ENCODE results near the gene RCAN1. TPM values are rescaled to one million over a fixed set of nuclear protein-coding genes. Genes with fewer than 3 reads are reported as not detected.

RCAN1 gene
- total and polyA plus RNA-seq, 2 experiments from 2014 or later: 79.4 to 113 TPM

- H3K4me2 ChIP-seq: no peak overlapping the region
- WGBS (ENCODE audit: low lambda C conversion rate, missing lambda C conversion rate): 93% methylated on average over 1 of the region's 1 CpG
- no peaks in the 10 kb centered on the region for H3K4me1 ChIP-seq (ENCODE audit: insufficient read depth)
- H4K20me1 ChIP-seq (ENCODE audit: insufficient read depth, poor library complexity, severe bottlenecking): no peaks in the 10 kb centered on the region
- no peak overlapping the region for H2AFZ ChIP-seq
- H3K27me3 ChIP-seq: no peaks in the 10 kb centered on the region
- DNase-seq (ENCODE audit: low spot score): no peak
- TF ChIP-seq CTCF (IDR thresholded peaks at IDR 0.05; ENCODE audit: poor library complexity) (no peak), EZH2phosphoT487 (IDR thresholded peaks at IDR 0.05; ENCODE audit: low read depth, severe bottlenecking, unreplicated experiment) (no peak), EZH2 (IDR thresholded peaks at IDR 0.05; ENCODE audit: borderline replicate concordance) (no peak)
- no peaks in the 10 kb centered on the region for H3K79me2 ChIP-seq
- no peak overlapping the region for H3K4me3 ChIP-seq
- H3K27ac ChIP-seq: no peak overlapping the region
- no peaks in the 10 kb centered on the region for H3K9me3 ChIP-seq (ENCODE audit: low read depth)
- H3K9me2 ChIP-seq (replicated peaks; ENCODE audit: insufficient read depth): no peaks in the 10 kb centered on the region
- no peaks in the 10 kb centered on the region for H3K36me3 ChIP-seq (replicated peaks; ENCODE audit: insufficient read depth, low read depth)
Measured at GRCh38 chr21:34651642-34652041, 36.7 kb upstream of the RCAN1 start.

GRCh38 chr21:34650861-34651431 is 36.0 kb upstream of the RCAN1 start:
- Histone ChIP-seq H3K27me3 (no peaks in the 10 kb centered on the region), H3K27ac (no peak overlapping the region), H3K4me3 (no peak overlapping the region), H3K4me1 (ENCODE audit: insufficient read depth) (no peaks in the 10 kb centered on the region), H3K9me3 (ENCODE audit: low read depth) (no peaks in the 10 kb centered on the region), H3K36me3 (replicated peaks; ENCODE audit: insufficient read depth, low read depth) (no peaks in the 10 kb centered on the region), H3K9me2 (replicated peaks; ENCODE audit: insufficient read depth) (no peaks in the 10 kb centered on the region), H3K4me2 (no peak overlapping the region), H4K20me1 (ENCODE audit: insufficient read depth, poor library complexity, severe bottlenecking) (no peaks in the 10 kb centered on the region), H2AFZ (no peak overlapping the region), H3K79me2 (no peaks in the 10 kb centered on the region)
- no peak for TF ChIP-seq CTCF (IDR thresholded peaks at IDR 0.05; ENCODE audit: poor library complexity)
- TF ChIP-seq EZH2phosphoT487 (IDR thresholded peaks at IDR 0.05; ENCODE audit: low read depth, severe bottlenecking, unreplicated experiment): no peak
- no peak for TF ChIP-seq EZH2 (IDR thresholded peaks at IDR 0.05; ENCODE audit: borderline replicate concordance)
- DNase-seq (ENCODE audit: low spot score): no peak
- WGBS (ENCODE audit: low lambda C conversion rate, missing lambda C conversion rate): 12% methylated on average over 1 of the region's 1 CpG

- no peak overlapping the region for H2AFZ ChIP-seq
- H4K20me1 ChIP-seq (ENCODE audit: insufficient read depth, poor library complexity, severe bottlenecking): no peaks in the 10 kb centered on the region
- no peak overlapping the region for H3K4me2 ChIP-seq
- H3K27ac ChIP-seq: no peak overlapping the region
- no peaks in the 10 kb centered on the region for H3K9me2 ChIP-seq (replicated peaks; ENCODE audit: insufficient read depth)
- no peaks in the 10 kb centered on the region for H3K36me3 ChIP-seq (replicated peaks; ENCODE audit: insufficient read depth, low read depth)
- DNase-seq (ENCODE audit: low spot score): no peak
- no peak overlapping the region for H3K4me3 ChIP-seq
- TF ChIP-seq CTCF (IDR thresholded peaks at IDR 0.05; ENCODE audit: poor library complexity) (no peak), EZH2phosphoT487 (IDR thresholded peaks at IDR 0.05; ENCODE audit: low read depth, severe bottlenecking, unreplicated experiment) (no peak), EZH2 (IDR thresholded peaks at IDR 0.05; ENCODE audit: borderline replicate concordance) (no peak)
- H3K9me3 ChIP-seq (ENCODE audit: low read depth): no peaks in the 10 kb centered on the region
- whole genome bisulfite sequencing (ENCODE audit: low lambda C conversion rate, missing lambda C conversion rate): 93% methylated on average over 3 of the region's 3 CpGs
- no peaks in the 10 kb centered on the region for H3K27me3 ChIP-seq
- H3K79me2 ChIP-seq: no peaks in the 10 kb centered on the region
- H3K4me1 ChIP-seq (ENCODE audit: insufficient read depth): no peaks in the 10 kb centered on the region
Measured at GRCh38 chr21:34649400-34649799, 34.5 kb upstream of the RCAN1 start.
